ENCODE results near the gene FARP2.

Gene FARP2

DNA sequence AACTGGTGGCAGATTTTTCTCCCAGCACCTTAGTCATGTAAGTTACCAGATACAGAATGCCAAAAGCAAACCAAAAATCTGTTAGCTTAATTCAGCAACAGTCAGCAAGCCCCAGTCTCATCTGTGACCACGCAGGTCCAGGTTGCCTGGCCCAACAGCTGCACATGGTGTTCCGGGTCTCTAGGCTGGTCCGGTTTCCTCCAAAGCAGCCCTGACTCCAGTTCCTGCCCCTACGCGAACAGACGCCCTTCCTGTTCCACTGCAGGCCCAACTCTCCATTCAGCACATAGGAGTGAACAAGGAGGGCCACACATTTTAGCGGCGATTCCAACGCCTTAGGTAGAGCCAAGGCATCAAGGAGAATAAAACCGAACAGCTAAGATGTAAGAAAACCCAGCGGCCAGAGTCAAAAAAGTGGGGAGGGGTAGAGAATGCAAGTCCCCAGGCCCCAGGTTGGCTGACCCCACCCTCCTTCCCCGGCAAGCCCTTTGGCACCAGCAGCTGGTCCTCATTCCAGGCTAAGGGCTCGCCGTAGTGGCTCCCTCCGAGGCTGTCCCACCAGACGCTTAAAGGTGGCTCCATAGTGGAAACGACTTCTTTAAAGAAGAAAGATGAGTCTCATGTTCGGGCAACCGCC is 150.8 kb downstream of the FARP2 start:
- TF ChIP-seq, protein P1, sequence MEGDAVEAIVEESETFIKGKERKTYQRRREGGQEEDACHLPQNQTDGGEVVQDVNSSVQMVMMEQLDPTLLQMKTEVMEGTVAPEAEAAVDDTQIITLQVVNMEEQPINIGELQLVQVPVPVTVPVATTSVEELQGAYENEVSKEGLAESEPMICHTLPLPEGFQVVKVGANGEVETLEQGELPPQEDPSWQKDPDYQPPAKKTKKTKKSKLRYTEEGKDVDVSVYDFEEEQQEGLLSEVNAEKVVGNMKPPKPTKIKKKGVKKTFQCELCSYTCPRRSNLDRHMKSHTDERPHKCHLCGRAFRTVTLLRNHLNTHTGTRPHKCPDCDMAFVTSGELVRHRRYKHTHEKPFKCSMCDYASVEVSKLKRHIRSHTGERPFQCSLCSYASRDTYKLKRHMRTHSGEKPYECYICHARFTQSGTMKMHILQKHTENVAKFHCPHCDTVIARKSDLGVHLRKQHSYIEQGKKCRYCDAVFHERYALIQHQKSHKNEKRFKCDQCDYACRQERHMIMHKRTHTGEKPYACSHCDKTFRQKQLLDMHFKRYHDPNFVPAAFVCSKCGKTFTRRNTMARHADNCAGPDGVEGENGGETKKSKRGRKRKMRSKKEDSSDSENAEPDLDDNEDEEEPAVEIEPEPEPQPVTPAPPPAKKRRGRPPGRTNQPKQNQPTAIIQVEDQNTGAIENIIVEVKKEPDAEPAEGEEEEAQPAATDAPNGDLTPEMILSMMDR (IDR thresholded peaks at IDR 0.05; ENCODE audit: low read depth, low read length), result no peak
- DNase-seq (ENCODE audit: low read depth, low spot score), result no peak
- in situ Hi-C loops (cut with HindIII; ENCODE audit: low sequenced_read_pairs), result no loop called here
- peak overlapping the region; percentile 76 for H3K4me3 ChIP-seq (ENCODE audit: low read depth, low read length)

DNA sequence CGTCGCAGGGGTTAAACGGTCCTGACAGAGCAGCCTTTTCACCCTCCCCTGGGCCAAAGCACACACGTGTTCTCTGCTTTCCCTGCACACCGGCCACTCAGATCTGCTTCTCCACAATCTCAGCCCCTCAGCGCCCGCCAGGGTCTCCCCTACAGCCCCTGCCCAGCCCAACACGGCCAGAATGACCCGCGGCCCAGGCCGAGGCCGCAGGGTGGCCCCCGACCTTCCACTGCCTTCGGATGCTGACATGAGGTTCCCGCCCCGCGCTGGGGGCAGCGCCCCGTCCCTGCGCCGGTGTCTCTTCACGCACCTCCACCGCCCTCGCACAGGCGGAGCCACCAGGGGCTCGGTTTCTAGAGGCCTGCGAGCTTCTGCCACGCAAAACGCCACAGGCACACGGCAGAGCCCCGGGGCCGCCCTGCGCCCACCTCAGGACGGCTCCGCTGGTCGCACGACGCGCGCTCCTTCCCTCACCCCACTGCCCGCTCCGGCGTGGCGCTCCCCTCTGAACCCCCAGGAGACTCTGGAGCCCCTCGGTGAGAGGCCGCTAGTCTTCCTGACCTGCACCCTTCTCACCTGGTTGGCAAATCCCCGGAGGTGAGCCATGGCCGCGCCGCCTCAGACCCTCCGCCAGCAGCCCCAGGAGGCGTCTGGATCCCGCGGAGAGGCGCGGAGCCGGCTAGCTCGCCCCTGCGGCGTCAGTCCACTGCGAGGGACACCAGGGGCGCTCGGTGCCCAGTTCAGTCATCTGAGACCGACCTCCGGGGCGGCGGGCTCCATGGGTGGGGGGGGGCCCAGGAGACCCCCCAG is 151.6 kb downstream of the FARP2 start:
- H3K4me3 ChIP-seq (ENCODE audit: low read depth, low read length), result peak overlapping the region; percentile 76
- in situ Hi-C loops (cut with HindIII; ENCODE audit: low sequenced_read_pairs), result no loop called here
- DNase-seq (ENCODE audit: low read depth, low spot score), result peak; percentile 35
- TF ChIP-seq, protein P1 (IDR thresholded peaks at IDR 0.05; ENCODE audit: low read depth, low read length), result peak; percentile 26

DNA sequence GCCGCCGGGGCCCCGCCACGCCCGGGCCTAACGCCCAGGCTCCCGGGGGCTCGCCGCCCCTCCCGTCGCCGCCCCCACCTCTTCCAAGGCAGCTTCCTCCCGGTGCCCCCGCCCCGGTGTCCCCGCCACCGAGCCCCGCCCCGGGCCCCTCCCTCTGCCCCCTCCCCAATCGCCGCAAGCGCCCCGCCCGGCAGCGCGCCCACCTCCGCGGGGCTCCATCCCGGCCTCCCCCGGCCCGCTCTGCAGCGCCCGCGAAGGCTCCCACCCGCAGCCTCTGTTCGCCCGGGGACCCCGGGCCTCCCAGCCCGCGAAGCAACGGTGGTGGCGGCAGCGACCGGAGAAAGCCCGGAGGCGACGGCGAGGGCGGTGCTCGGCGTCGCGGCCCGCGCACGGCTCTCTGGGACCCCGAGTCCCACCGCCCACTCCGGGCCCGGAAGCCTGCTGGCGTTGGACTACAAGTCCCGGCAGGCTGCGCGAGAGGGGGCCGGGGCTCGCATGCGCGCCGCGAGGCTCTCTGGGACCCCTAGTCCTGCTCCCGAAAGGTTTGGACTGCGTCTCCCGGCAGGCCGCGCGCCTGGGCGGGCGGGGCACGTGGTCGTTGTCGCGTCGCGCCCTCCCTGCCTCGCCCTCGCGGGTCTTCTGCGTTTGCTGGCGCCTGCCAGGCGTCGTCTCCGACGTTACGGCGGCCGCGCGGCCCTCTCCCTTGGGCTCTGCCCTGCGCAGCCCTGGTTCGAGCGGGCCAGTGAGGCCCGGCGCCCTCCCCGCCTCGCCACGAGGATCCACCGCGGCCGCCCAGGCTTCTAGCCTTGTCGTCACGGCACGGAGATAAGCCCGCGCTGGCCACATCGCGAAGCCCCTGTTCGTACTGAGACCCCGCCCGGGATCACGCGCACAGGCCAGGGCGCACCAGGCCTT is 152.4 kb downstream of the FARP2 start, which contains the start of gene STK25:
STK25 (minus strand) TSS at position 345 of the 915 bp plus-strand sequence. CDS start 549 bp downstream, outside the sequence.
- in situ Hi-C loops (cut with HindIII; ENCODE audit: low sequenced_read_pairs), result no loop called here

DNA sequence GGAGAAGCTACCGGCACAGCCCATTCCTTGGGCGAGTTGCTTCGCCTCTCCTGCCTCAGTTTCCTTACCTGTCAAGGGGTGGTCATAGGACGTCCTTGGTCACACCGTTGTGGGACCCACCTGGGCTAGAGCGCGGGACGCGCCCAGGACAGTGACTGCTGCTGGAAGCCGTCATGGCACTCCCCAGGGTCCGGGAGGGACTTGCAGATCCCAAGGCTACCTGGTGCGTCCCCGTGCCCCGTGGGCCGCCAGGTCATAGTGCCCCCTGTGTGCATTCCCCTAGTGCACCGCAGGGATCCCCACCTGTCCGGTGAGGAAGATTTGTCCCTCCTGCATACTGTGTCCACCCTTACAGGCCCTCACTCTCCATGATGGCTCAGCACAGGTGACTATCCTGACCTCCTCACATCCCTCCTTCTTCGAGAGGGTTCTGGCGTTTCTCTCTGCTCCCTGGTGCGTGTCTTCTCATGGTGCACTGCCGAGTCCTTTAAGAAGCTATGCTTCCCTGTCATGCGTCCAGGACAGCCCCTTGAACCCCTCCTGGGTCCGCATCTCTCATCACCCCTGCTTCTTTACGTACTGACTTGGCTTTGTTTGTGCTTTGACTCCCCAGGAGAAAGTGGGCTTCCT is 153.2 kb downstream of the FARP2 start:
- peak overlapping the region; percentile 52 for H3K4me3 ChIP-seq (ENCODE audit: low read depth, low read length)
- TF ChIP-seq, protein P1 (IDR thresholded peaks at IDR 0.05; ENCODE audit: low read depth, low read length), result no peak
- no peak for DNase-seq (ENCODE audit: low read depth, low spot score)
- in situ Hi-C loops (cut with HindIII; ENCODE audit: low sequenced_read_pairs), result no loop called here

More for the DNA sequence above, 152.4 kb downstream of the FARP2 start, which contains the start of gene STK25:
- TF ChIP-seq, protein P1 (IDR thresholded peaks at IDR 0.05; ENCODE audit: low read depth, low read length), result no peak
- peak within 1 kb of the TSS; percentile 76 for H3K4me3 ChIP-seq (ENCODE audit: low read depth, low read length)
- peak; percentile 99 for DNase-seq (ENCODE audit: low read depth, low spot score)

DNA sequence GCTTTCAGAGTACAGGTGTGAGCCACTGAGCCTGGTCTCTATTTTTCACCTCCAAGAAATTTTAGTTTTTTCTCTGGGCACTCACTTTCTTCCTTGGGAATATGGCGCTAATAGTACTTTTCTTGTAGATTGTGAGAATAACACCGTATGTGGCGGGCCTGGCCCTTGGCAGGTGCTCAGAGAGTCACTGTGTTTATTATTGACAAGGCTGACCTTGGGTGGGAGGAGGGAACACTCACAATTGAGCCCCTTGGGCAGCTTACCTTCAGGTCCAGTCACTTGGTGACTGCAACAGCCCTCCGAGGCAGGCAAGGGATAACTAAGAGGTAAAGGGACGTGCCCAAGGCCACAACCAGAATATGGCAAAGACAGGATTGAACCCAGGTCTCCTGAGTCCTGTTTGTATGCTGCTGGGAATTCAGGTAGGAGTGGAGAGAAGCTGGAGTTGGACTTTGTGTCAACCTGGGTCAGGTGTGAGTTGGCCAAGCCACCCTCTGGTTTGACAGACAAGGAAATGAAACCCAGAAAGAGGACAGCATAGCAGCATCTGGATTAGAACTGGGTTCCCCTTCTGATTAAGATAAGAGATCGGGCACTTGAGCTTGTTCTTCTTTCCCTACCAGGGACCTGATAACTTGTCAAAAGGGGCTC is 155.1 kb downstream of the FARP2 start:
- TF ChIP-seq, protein P1 (IDR thresholded peaks at IDR 0.05; ENCODE audit: low read depth, low read length), result no peak
- H3K4me3 ChIP-seq (ENCODE audit: low read depth, low read length), result no peak overlapping the region
- in situ Hi-C loops (cut with HindIII; ENCODE audit: low sequenced_read_pairs), result no loop called here
- DNase-seq (ENCODE audit: low read depth, low spot score), result no peak

Measured in astrocyte of the spinal cord (primary cell).